Lung (tissue), 12 donors: ENCODE data around the gene ARID4B. TPM values are rescaled to one million over a fixed set of nuclear protein-coding genes. Genes with fewer than 3 reads are reported as not detected.
A peak's percentile ranks its signal among the peaks of the same experiment; 100 is the strongest.
"Not testable (repeated sequence)": the region's sequence is repeated elsewhere in the genome, so short reads cannot be mapped to it uniquely, and the experiment has no call there.

Source experiments
- ATAC-seq: fragments of 200-7000 bp; cut with Tn5 transposase; one replicate; pipeline ENCODE4 v1.9.1; 2020; ENCODE audit warnings: moderate number of reproducible peaks; ENCODE audit not compliant: insufficient read depth, low FRiP score
- DNase-seq, 3 donors: peaks; one replicate each; pipeline ENCODE4 v3.0.0-alpha.2; 2013 to 2017
- H3K27ac ChIP-seq, 2 donors: one replicate each; pipeline ENCODE4 v1.5.1; 2013; ENCODE audit warnings: mild to moderate bottlenecking in 2 of 2, moderate library complexity in 2 of 2, control low read depth in 1 of 2, inconsistent platforms in 1 of 2, low read depth in 1 of 2, low read length in 1 of 2
- H3K27me3 ChIP-seq, 3 donors: one replicate each; pipeline ENCODE4 v1.5.1; 2013; ENCODE audit warnings: low read length in 2 of 3; ENCODE audit not compliant: control insufficient read depth in 3 of 3, insufficient read depth in 3 of 3
- H3K36me3 ChIP-seq, 4 donors: one replicate each; pipeline ENCODE4 v1.5.1; 2013; ENCODE audit warnings: low read length in 4 of 4, mild to moderate bottlenecking in 1 of 4, moderate library complexity in 1 of 4; ENCODE audit not compliant: control insufficient read depth in 4 of 4, insufficient read depth in 4 of 4
- H3K4me1 ChIP-seq, 5 donors: one replicate each; pipeline ENCODE4 v1.5.1; 2013; ENCODE audit warnings: low read length in 5 of 5, mild to moderate bottlenecking in 2 of 5, moderate library complexity in 1 of 5; ENCODE audit not compliant: control insufficient read depth in 5 of 5, insufficient read depth in 5 of 5
- H3K4me3 ChIP-seq: one replicate; pipeline ENCODE4 v1.5.1; 2013; ENCODE audit warnings: mild to moderate bottlenecking, control low read depth, moderate library complexity
- H3K9ac ChIP-seq, 2 donors: one replicate each; pipeline ENCODE4 v1.5.1; 2013; ENCODE audit warnings: low read length in 2 of 2, control low read depth in 1 of 2; ENCODE audit not compliant: insufficient read depth in 1 of 2
- H3K9me3 ChIP-seq, 4 donors: one replicate each; pipeline ENCODE4 v1.5.1; 2013; ENCODE audit warnings: low read length in 3 of 4, mild to moderate bottlenecking in 1 of 4, moderate library complexity in 1 of 4; ENCODE audit not compliant: control insufficient read depth in 4 of 4, insufficient read depth in 3 of 4
- WGBS, 2 donors: extraction: QIAGEN DNeasy Blood & Tissue Kit; methylation state at CpG; one replicate each; pipeline ENCODE4 v1.1.7; 2013; 5-methylcytosine and 5-hydroxymethylcytosine counted together
- polyA plus RNA-seq, 2 donors: library from polyadenylated mRNA; stranded (reverse); fragments of 200-250 nt; gene quantifications; one replicate each; pipeline ENCODE4 v1.2.1, GENCODE V29; 2013
- total RNA-seq, 2 donors: library from RNA; depleted of rRNA in 1 of 2; stranded (reverse); fragments of >200 nt in 1 of 2; gene quantifications; one replicate each; pipeline ENCODE4 v1.2.1, GENCODE V29; 2014 to 2021
- TF ChIP-seq, protein P1 (sequence below): IDR thresholded peaks from 2 replicates; pipeline ENCODE4 v1.5.1; 2012; ENCODE audit warnings: mild to moderate bottlenecking; ENCODE audit errors: control extremely low read depth, extremely low read depth
- donor health status: control.
- donor health status: control.
- donor health status: Bipolar disorder and iron deficiency.
- donor health status: healthy.
- donor health status: DM: yes; HTN: yes; CAD: no.

The ARID4B gene
- total and polyA plus RNA-seq, 4 donors: 15.8 to 99.7 (median 23.0) TPM

- Histone ChIP-seq H3K9me3 (no peaks in the 10 kb centered on the region), H3K27me3 (no peaks in the 10 kb centered on the region), H3K27ac (peak within 1 kb of the TSS; percentile 87 to 97), H3K36me3 (peaks cover 6 to 19% (median 13%) of the 10 kb centered on the region in 4 donors), H3K4me3 (peak within 1 kb of the TSS; percentile 82), H3K9ac (peak within 1 kb of the TSS; percentile 64 to 94), H3K4me1 (peaks cover 0 to 10% (median 5%) of the 10 kb centered on the region in 5 donors)
- TF ChIP-seq, protein P1, sequence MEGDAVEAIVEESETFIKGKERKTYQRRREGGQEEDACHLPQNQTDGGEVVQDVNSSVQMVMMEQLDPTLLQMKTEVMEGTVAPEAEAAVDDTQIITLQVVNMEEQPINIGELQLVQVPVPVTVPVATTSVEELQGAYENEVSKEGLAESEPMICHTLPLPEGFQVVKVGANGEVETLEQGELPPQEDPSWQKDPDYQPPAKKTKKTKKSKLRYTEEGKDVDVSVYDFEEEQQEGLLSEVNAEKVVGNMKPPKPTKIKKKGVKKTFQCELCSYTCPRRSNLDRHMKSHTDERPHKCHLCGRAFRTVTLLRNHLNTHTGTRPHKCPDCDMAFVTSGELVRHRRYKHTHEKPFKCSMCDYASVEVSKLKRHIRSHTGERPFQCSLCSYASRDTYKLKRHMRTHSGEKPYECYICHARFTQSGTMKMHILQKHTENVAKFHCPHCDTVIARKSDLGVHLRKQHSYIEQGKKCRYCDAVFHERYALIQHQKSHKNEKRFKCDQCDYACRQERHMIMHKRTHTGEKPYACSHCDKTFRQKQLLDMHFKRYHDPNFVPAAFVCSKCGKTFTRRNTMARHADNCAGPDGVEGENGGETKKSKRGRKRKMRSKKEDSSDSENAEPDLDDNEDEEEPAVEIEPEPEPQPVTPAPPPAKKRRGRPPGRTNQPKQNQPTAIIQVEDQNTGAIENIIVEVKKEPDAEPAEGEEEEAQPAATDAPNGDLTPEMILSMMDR: peak; percentile 10
- ATAC-seq: peak; percentile 99
- peak; percentile 94 to 96 (median 94) for DNase-seq
- WGBS, 2 donors: 0% methylated on average over 52 of the region's 52 CpGs
These were observed 166.9 kb downstream of the ARID4B start, which contains the start of gene RBM34 for GRCh38 chr1:235160957-235161684. Gene RBM34, minus strand, starts transcription at chr1:235161250. Its CDS starts 24 bp downstream, at chr1:235161226.

DNA sequence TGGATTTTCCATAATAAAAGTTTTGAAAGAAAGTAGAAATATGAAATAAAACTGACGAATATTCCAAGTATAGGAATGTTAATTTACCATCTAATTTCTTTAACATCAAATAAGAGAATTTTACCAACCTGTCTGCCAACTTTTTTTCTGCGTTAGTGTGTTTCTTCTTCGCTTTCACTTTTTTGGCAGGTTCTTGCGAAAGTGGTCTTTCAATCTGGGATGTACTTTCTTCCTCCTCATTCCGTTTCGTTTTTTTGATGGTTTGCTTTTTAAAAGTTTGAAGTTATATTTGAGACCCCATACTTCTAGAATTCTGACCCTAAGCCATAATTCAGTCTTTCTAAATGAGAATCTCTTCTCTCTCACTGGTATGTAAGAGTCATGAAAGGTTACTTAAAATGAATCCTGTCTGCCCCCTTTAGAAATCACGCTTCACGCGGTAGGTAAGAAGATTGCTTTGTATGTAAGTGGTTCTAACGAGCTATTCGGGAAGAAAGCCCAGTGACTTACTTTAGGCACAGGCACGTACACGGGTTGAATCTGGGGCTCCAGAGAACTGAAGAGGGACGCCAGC is 167.5 kb downstream of the ARID4B start:
- TF ChIP-seq, protein P1: no peak
- Histone ChIP-seq H3K27me3 (no peaks in the 10 kb centered on the region), H3K9ac (peak overlapping the region; percentile 64 to 77), H3K36me3 (peaks cover 6 to 21% (median 13%) of the 10 kb centered on the region in 4 donors), H3K27ac (peak overlapping the region; percentile 87 to 97), H3K9me3 (no peaks in the 10 kb centered on the region), H3K4me1 (peaks cover 0 to 10% (median 5%) of the 10 kb centered on the region in 5 donors), H3K4me3 (peak overlapping the region; percentile 82)
- 6 to 7% methylated on average over 14 of the region's 14 CpGs for WGBS, 2 donors
- peak in 2 of 3 donors; percentile 67 to 72 for DNase-seq
- peak; percentile 13 for ATAC-seq

DNA sequence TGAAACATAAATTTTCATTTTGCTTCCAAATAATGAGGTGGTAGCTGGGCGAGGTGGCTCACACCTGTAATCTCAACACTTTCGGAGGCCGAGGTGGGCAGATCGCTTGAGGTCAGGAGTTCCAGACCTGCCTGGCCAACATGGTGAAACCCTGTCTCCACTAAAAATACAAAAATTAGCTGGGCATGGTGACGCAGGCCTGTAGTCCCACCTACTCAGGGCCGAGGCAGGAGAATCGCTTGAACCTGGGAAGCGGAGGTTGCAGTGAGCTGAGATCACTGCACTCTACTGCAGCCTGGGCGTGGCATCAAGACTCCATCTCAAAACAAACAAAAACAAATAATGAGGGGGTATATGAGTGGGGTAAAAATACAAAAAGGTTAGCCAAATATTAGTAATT is 168.0 kb downstream of the ARID4B start:
- not testable (repeated sequence) for H3K9me3 ChIP-seq, ATAC-seq, DNase-seq, H3K27ac ChIP-seq, H3K4me3 ChIP-seq, H3K9ac ChIP-seq, H3K27me3 ChIP-seq
- peaks cover 0 to 10% (median 5%) of the 10 kb centered on the region in 5 donors for H3K4me1 ChIP-seq
- peaks cover 6 to 21% (median 13%) of the 10 kb centered on the region in 4 donors for H3K36me3 ChIP-seq
- WGBS, 2 donors: 89 to 91% methylated on average over 9 of the region's 9 CpGs

- Histone ChIP-seq H3K36me3 (peaks cover 6 to 28% (median 13%) of the 10 kb centered on the region in 4 donors), H3K4me1 (peaks cover 0 to 10% (median 5%) of the 10 kb centered on the region in 5 donors)
- H3K4me3 ChIP-seq, H3K9me3 ChIP-seq, DNase-seq, ATAC-seq, H3K27me3 ChIP-seq, H3K27ac ChIP-seq, H3K9ac ChIP-seq: not testable (repeated sequence)
- 85 to 89% methylated on average over 9 of the region's 9 CpGs for WGBS, 2 donors
These were observed 168.7 kb downstream of the ARID4B start for GRCh38 chr1:235159284-235159683.
